Natural killer cell treated with Interleukin-12 subunit alpha and Interleukin-12 subunit beta and Interleukin-15 and Interleukin-18, amount 100 ng/mL, for 72 hours (primary cell): Measurements from ENCODE around the gene ABLIM1. TPM values are rescaled to one million over a fixed set of nuclear protein-coding genes. Genes with fewer than 3 reads are reported as not detected.

Source experiments
- ATAC-seq, 2 donors: fragments of 150-1000 bp; cut with Tn5 transposase in 1 of 2; sonication (Bioruptor Pico), chemical (Tn5 transposase) in 1 of 2; 2 replicates each; pipeline ENCODE4 v1.10.0; 2021
- DNase-seq: peaks from one replicate; pipeline ENCODE4 v3.0.0; 2022; ENCODE audit warnings: low spot score
- H3K27ac Mint-ChIP-seq, 2 donors: 1 replicate in 1 of 2; 2 replicates in 1 of 2; pipeline ENCODE4 v1.8.0; 2022; ENCODE audit warnings: mixed read lengths in 2 of 2, mild to moderate bottlenecking in 1 of 2, moderate library complexity in 1 of 2
- H3K27me3 Mint-ChIP-seq, 2 donors: 1 replicate in 1 of 2; 2 replicates in 1 of 2; pipeline ENCODE4 v1.8.0; 2022; ENCODE audit warnings: mixed read lengths in 2 of 2
- H3K36me3 Mint-ChIP-seq: one replicate; pipeline ENCODE4 v1.8.0; 2022; ENCODE audit warnings: mixed read lengths
- H3K4me1 Mint-ChIP-seq, 2 donors: 1 replicate in 1 of 2; 2 replicates in 1 of 2; pipeline ENCODE4 v1.8.0; 2022; ENCODE audit warnings: low read depth in 2 of 2, mixed read lengths in 2 of 2, mild to moderate bottlenecking in 1 of 2
- H3K4me3 Mint-ChIP-seq: one replicate; pipeline ENCODE4 v1.8.0; 2022; ENCODE audit warnings: mixed read lengths
- H3K9me3 Mint-ChIP-seq: 2 replicates; pipeline ENCODE4 v1.8.0; 2022; ENCODE audit warnings: mixed read lengths
- total RNA-seq, 2 donors: library from RNA; stranded (reverse); gene quantifications; one replicate each; pipeline ENCODE4 v1.2.3, GENCODE V29; 2022

The ABLIM1 gene
- total RNA-seq, 2 donors from 2014 or later: 7.9 to 11.0 TPM

GRCh38 chr10:114525368-114525949 lies 132.6 kb downstream of the ABLIM1 start:
- no peak for DNase-seq
- Mint-ChIP-seq H3K27ac (peak overlapping the region; percentile 85 to 90), H3K9me3 (no peaks in the 10 kb centered on the region), H3K4me3 (peak overlapping the region; percentile 92), H3K27me3 (peaks cover 0 to under 1% of the 10 kb centered on the region in 2 donors), H3K4me1 (peaks cover 46 to 56% of the 10 kb centered on the region in 2 donors), H3K36me3 (no peaks in the 10 kb centered on the region)
- no peak for ATAC-seq

GRCh38 chr10:114523876-114524275 lies 134.2 kb downstream of the ABLIM1 start:
- H3K4me1 Mint-ChIP-seq: peaks cover 51 to 65% of the 10 kb centered on the region in 2 donors
- H3K36me3 Mint-ChIP-seq: no peaks in the 10 kb centered on the region
- no peak for ATAC-seq
- no peak overlapping the region for H3K27ac Mint-ChIP-seq
- peak overlapping the region; percentile 52 for H3K4me3 Mint-ChIP-seq
- H3K9me3 Mint-ChIP-seq: no peaks in the 10 kb centered on the region
- peaks cover 0 to 2% of the 10 kb centered on the region in 2 donors for H3K27me3 Mint-ChIP-seq
- no peak for DNase-seq

GRCh38 chr10:114521255-114521654 lies 136.8 kb downstream of the ABLIM1 start:
- DNase-seq: no peak
- ATAC-seq: no peak
- Mint-ChIP-seq H3K4me3 (no peak overlapping the region), H3K27me3 (peaks cover 0 to 2% of the 10 kb centered on the region in 2 donors), H3K36me3 (no peaks in the 10 kb centered on the region), H3K4me1 (peaks cover 49 to 62% of the 10 kb centered on the region in 2 donors), H3K27ac (peak overlapping the region in 1 of 2 donors; percentile 21), H3K9me3 (no peaks in the 10 kb centered on the region)

- ATAC-seq (no peak), DNase-seq (no peak)
- no peaks in the 10 kb centered on the region for H3K36me3 Mint-ChIP-seq
- no peak overlapping the region for H3K4me3 Mint-ChIP-seq
- H3K27me3 Mint-ChIP-seq: peaks cover 0 to 2% of the 10 kb centered on the region in 2 donors
- H3K27ac Mint-ChIP-seq: peak overlapping the region in 1 of 2 donors; percentile 21
- peaks cover 41 to 54% of the 10 kb centered on the region in 2 donors for H3K4me1 Mint-ChIP-seq
- H3K9me3 Mint-ChIP-seq: no peaks in the 10 kb centered on the region
Measured at GRCh38 chr10:114520453-114520852, 137.6 kb downstream of the ABLIM1 start.

- Mint-ChIP-seq H3K27me3 (peaks cover 0 to 2% of the 10 kb centered on the region in 2 donors), H3K4me3 (no peak overlapping the region), H3K36me3 (no peaks in the 10 kb centered on the region), H3K27ac (no peak overlapping the region), H3K4me1 (peaks cover 39 to 50% of the 10 kb centered on the region in 2 donors), H3K9me3 (no peaks in the 10 kb centered on the region)
- DNase-seq (no peak), ATAC-seq (no peak)
Measured at GRCh38 chr10:114519756-114520293, 138.2 kb downstream of the ABLIM1 start.

GRCh38 chr10:114519306-114519669 lies 138.8 kb downstream of the ABLIM1 start:
- H3K27ac Mint-ChIP-seq: no peak overlapping the region
- no peak for DNase-seq
- peaks cover 36 to 48% of the 10 kb centered on the region in 2 donors for H3K4me1 Mint-ChIP-seq
- ATAC-seq: no peak
- H3K9me3 Mint-ChIP-seq: no peaks in the 10 kb centered on the region
- H3K4me3 Mint-ChIP-seq: no peak overlapping the region
- H3K36me3 Mint-ChIP-seq: no peaks in the 10 kb centered on the region
- peaks cover 0 to 2% of the 10 kb centered on the region in 2 donors for H3K27me3 Mint-ChIP-seq

- H3K36me3 Mint-ChIP-seq: no peaks in the 10 kb centered on the region
- H3K27ac Mint-ChIP-seq: no peak overlapping the region
- H3K4me3 Mint-ChIP-seq: no peak overlapping the region
- DNase-seq (no peak), ATAC-seq (no peak)
- peaks cover 0 to 2% of the 10 kb centered on the region in 2 donors for H3K27me3 Mint-ChIP-seq
- no peaks in the 10 kb centered on the region for H3K9me3 Mint-ChIP-seq
- H3K4me1 Mint-ChIP-seq: peaks cover 31 to 42% of the 10 kb centered on the region in 2 donors
Measured at GRCh38 chr10:114518401-114519305, 139.4 kb downstream of the ABLIM1 start.

- Mint-ChIP-seq H3K4me1 (peaks cover 35 to 45% of the 10 kb centered on the region in 2 donors), H3K4me3 (no peak overlapping the region), H3K36me3 (no peaks in the 10 kb centered on the region), H3K9me3 (no peaks in the 10 kb centered on the region), H3K27me3 (peaks cover 0 to 2% of the 10 kb centered on the region in 2 donors), H3K27ac (peak overlapping the region in 1 of 2 donors; percentile 50)
- no peak for ATAC-seq
- DNase-seq: no peak
Measured at GRCh38 chr10:114517368-114518250, 140.5 kb downstream of the ABLIM1 start.

GRCh38 chr10:114516356-114516755 lies 141.7 kb downstream of the ABLIM1 start:
- ATAC-seq (no peak), DNase-seq (no peak)
- no peaks in the 10 kb centered on the region for H3K9me3 Mint-ChIP-seq
- H3K27ac Mint-ChIP-seq: peak overlapping the region in 1 of 2 donors; percentile 50
- H3K27me3 Mint-ChIP-seq: peaks cover 0 to 2% of the 10 kb centered on the region in 2 donors
- H3K4me3 Mint-ChIP-seq: no peak overlapping the region
- no peaks in the 10 kb centered on the region for H3K36me3 Mint-ChIP-seq
- peaks cover 39 to 44% of the 10 kb centered on the region in 2 donors for H3K4me1 Mint-ChIP-seq

- peaks cover 0 to 1% of the 10 kb centered on the region in 2 donors for H3K27me3 Mint-ChIP-seq
- ATAC-seq (no peak), DNase-seq (no peak)
- no peak overlapping the region for H3K27ac Mint-ChIP-seq
- H3K9me3 Mint-ChIP-seq: no peaks in the 10 kb centered on the region
- H3K4me1 Mint-ChIP-seq: peaks cover 36 to 39% of the 10 kb centered on the region in 2 donors
- no peak overlapping the region for H3K4me3 Mint-ChIP-seq
- no peaks in the 10 kb centered on the region for H3K36me3 Mint-ChIP-seq
Measured at GRCh38 chr10:114515298-114515914, 142.7 kb downstream of the ABLIM1 start.

- Mint-ChIP-seq H3K4me3 (no peak overlapping the region), H3K9me3 (peaks cover 3% of the 10 kb centered on the region), H3K27ac (peak overlapping the region in 1 of 2 donors; percentile 56), H3K4me1 (peaks cover 38 to 39% of the 10 kb centered on the region in 2 donors), H3K27me3 (no peaks in the 10 kb centered on the region), H3K36me3 (no peaks in the 10 kb centered on the region)
- ATAC-seq (no peak), DNase-seq (no peak)
Measured at GRCh38 chr10:114513381-114513792, 144.7 kb downstream of the ABLIM1 start.

- Mint-ChIP-seq H3K9me3 (peaks cover 3% of the 10 kb centered on the region), H3K27me3 (no peaks in the 10 kb centered on the region), H3K4me1 (peaks cover 33 to 35% of the 10 kb centered on the region in 2 donors), H3K27ac (no peak overlapping the region), H3K36me3 (no peaks in the 10 kb centered on the region), H3K4me3 (no peak overlapping the region)
- DNase-seq: no peak
- ATAC-seq: no peak
Measured at GRCh38 chr10:114511881-114512280, 146.2 kb downstream of the ABLIM1 start.

- no peak overlapping the region for H3K27ac Mint-ChIP-seq
- no peak for ATAC-seq
- H3K36me3 Mint-ChIP-seq: no peaks in the 10 kb centered on the region
- H3K9me3 Mint-ChIP-seq: peaks cover 3% of the 10 kb centered on the region
- no peak for DNase-seq
- peaks cover 32 to 35% of the 10 kb centered on the region in 2 donors for H3K4me1 Mint-ChIP-seq
- H3K4me3 Mint-ChIP-seq: no peak overlapping the region
- H3K27me3 Mint-ChIP-seq: no peaks in the 10 kb centered on the region
Measured at GRCh38 chr10:114508376-114508775, 149.7 kb downstream of the ABLIM1 start.
